Measurements from ENCODE around the gene DBT. TPM values are rescaled to one million over a fixed set of nuclear protein-coding genes. Genes with fewer than 3 reads are reported as not detected.

DBT gene
- total RNA-seq, 1 experiment from 2014 or later = 14.0 TPM

- H3K36me3 ChIP-seq (ENCODE audit: control insufficient read depth in 1 of 2, insufficient read depth in 2 of 2, low read length in 2 of 2) = peaks cover 4 to 6% of the 10 kb centered on the region in 2 experiments
- DNase-seq (ENCODE audit: low read depth, low spot score) (no peak), ATAC-seq (no peak)
- no peak overlapping the region for H3K9ac ChIP-seq (ENCODE audit: low read length)
- POLR2A ChIA-PET = no interaction called here
- no TSS peak for BruUV-seq (replicated peaks)
- H3K27me3 ChIP-seq (ENCODE audit: insufficient read depth, low read length) = no peaks in the 10 kb centered on the region
- CTCF ChIA-PET = no interaction called here
- H2AFZ ChIP-seq (ENCODE audit: low read depth, low read length, poor library complexity, severe bottlenecking) = no peak overlapping the region
- no peak overlapping the region for H3K4me2 ChIP-seq (ENCODE audit: low read length)
- H3K9me3 ChIP-seq (ENCODE audit: control insufficient read depth in 1 of 2, insufficient read depth in 1 of 2, low read depth in 1 of 2, low read length in 2 of 2) = no peaks in the 10 kb centered on the region
- TF ChIP-seq CBX3 (IDR thresholded peaks at IDR 0.05; ENCODE audit: low read depth) = no peak
- no peak for TF ChIP-seq SIN3A (IDR thresholded peaks at IDR 0.05; ENCODE audit: low read depth)
- TF ChIP-seq EGR1 (IDR thresholded peaks at IDR 0.05; ENCODE audit: low read depth) = no peak
- TF ChIP-seq, protein P1, sequence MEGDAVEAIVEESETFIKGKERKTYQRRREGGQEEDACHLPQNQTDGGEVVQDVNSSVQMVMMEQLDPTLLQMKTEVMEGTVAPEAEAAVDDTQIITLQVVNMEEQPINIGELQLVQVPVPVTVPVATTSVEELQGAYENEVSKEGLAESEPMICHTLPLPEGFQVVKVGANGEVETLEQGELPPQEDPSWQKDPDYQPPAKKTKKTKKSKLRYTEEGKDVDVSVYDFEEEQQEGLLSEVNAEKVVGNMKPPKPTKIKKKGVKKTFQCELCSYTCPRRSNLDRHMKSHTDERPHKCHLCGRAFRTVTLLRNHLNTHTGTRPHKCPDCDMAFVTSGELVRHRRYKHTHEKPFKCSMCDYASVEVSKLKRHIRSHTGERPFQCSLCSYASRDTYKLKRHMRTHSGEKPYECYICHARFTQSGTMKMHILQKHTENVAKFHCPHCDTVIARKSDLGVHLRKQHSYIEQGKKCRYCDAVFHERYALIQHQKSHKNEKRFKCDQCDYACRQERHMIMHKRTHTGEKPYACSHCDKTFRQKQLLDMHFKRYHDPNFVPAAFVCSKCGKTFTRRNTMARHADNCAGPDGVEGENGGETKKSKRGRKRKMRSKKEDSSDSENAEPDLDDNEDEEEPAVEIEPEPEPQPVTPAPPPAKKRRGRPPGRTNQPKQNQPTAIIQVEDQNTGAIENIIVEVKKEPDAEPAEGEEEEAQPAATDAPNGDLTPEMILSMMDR (IDR thresholded peaks at IDR 0.05 in 2 of 3, conservative IDR thresholded peaks at IDR 0.05 in 1 of 3; ENCODE audit: borderline replicate concordance in 1 of 3, insufficient read depth in 1 of 3, low read depth in 2 of 3, low read length in 2 of 3) = no peak
- TF ChIP-seq ZFX (IDR thresholded peaks at IDR 0.05) = no peak
- no peak for TF ChIP-seq POLR2AphosphoS5 (IDR thresholded peaks at IDR 0.05; ENCODE audit: low read depth, low read length)
- TF ChIP-seq, protein P2, sequence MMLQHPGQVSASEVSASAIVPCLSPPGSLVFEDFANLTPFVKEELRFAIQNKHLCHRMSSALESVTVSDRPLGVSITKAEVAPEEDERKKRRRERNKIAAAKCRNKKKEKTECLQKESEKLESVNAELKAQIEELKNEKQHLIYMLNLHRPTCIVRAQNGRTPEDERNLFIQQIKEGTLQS (IDR thresholded peaks at IDR 0.05) = no peak
- no peak for TF ChIP-seq YY1 (IDR thresholded peaks at IDR 0.05; ENCODE audit: extremely low read depth, insufficient replicate concordance, low read depth, low read length)
- TF ChIP-seq JUND (IDR thresholded peaks at IDR 0.05) = no peak
- no peak for TF ChIP-seq CEBPB (IDR thresholded peaks at IDR 0.05; ENCODE audit: low read depth)
- no peak for TF ChIP-seq TCF7L2 (IDR thresholded peaks at IDR 0.05; ENCODE audit: borderline replicate concordance, extremely low read depth, insufficient read depth, insufficient read length)
- TF ChIP-seq, protein P3, sequence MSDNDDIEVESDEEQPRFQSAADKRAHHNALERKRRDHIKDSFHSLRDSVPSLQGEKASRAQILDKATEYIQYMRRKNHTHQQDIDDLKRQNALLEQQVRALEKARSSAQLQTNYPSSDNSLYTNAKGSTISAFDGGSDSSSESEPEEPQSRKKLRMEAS (IDR thresholded peaks at IDR 0.05) = no peak
- no peak for TF ChIP-seq RAD21 (IDR thresholded peaks at IDR 0.05; ENCODE audit: low read depth)
- no peak for TF ChIP-seq POLR2A (IDR thresholded peaks at IDR 0.05; ENCODE audit: borderline replicate concordance, extremely low read depth, insufficient read depth, insufficient read length)
- no peaks in the 10 kb centered on the region for H3K9me2 ChIP-seq (ENCODE audit: insufficient read depth)
- RAD21 ChIA-PET (ENCODE audit: low non-redundant PET in 1 of 2, low total read pairs in 2 of 2, uncharacterized antibody in 2 of 2, unreplicated experiment in 2 of 2) = no interaction called here
- H3K4me3 ChIP-seq (replicated peaks in 1 of 2; ENCODE audit: low read depth in 1 of 2, low read length in 2 of 2) = no peak overlapping the region
- intact Hi-C loops (cut with micrococcal nuclease) = no loop called here
- H4K20me1 ChIP-seq (ENCODE audit: insufficient read depth) = no peaks in the 10 kb centered on the region
- H3K27ac ChIP-seq (ENCODE audit: low read depth, low read length) = no peak overlapping the region
- no peaks in the 10 kb centered on the region for H3K4me1 ChIP-seq (ENCODE audit: control insufficient read depth in 1 of 2, insufficient read depth in 2 of 2, low read length in 2 of 2)
- H3K79me2 ChIP-seq (ENCODE audit: insufficient read depth, low read length) = no peaks in the 10 kb centered on the region
Observed at GRCh38 chr1:100292711-100293110, 43.1 kb upstream of the DBT start.

Measured in HCT116 (cell line).